ENCODE measurements around the gene PDZD4. TPM values are rescaled to one million over a fixed set of nuclear protein-coding genes. Genes with fewer than 3 reads are reported as not detected.
A peak's percentile ranks its signal among the peaks of the same experiment; 100 is the strongest.

PDZD4 gene
- total and polyA plus RNA-seq, 3 experiments from 2014 or later: 1.3 to 2.3 (median 2.1) TPM

- H3K27ac ChIP-seq (ENCODE audit: low read depth, low read length): no peak overlapping the region
- no peak overlapping the region for H3K4me3 Mint-ChIP-seq
- peaks cover 0 to 21% (median 0%) of the 10 kb centered on the region in 3 donors for H3K36me3 Mint-ChIP-seq
- H3K4me3 ChIP-seq (ENCODE audit: low read length): no peak overlapping the region
- H3K9me3 Mint-ChIP-seq: no peaks in the 10 kb centered on the region
- H3K27me3 Mint-ChIP-seq: peaks cover 0 to 5% of the 10 kb centered on the region in 2 donors
- no peaks in the 10 kb centered on the region for H3K4me1 ChIP-seq (ENCODE audit: insufficient read depth, low read length)
- H3K36me3 ChIP-seq (ENCODE audit: insufficient read depth, low read length): no peaks in the 10 kb centered on the region
- no peak overlapping the region for H3K27ac Mint-ChIP-seq
- H3K27me3 ChIP-seq (ENCODE audit: insufficient read depth, low read length, poor library complexity, severe bottlenecking): no peaks in the 10 kb centered on the region
- POLR2A ChIA-PET: interaction anchor here (0.6 kb wide), 1 partner anchor 100 kb away, joined by 3 read pairs; no protein-coding TSS in a partner anchor
- H3K4me1 Mint-ChIP-seq: peaks cover 0 to 2% (median 0%) of the 10 kb centered on the region in 3 donors
- DNase-seq: no peak
- CTCF ChIA-PET: no interaction called here
- H3K9me3 ChIP-seq (ENCODE audit: low read length): no peaks in the 10 kb centered on the region
Measured at GRCh38 chrX:153782313-153782712, 48.0 kb downstream of the PDZD4 start.

DNA sequence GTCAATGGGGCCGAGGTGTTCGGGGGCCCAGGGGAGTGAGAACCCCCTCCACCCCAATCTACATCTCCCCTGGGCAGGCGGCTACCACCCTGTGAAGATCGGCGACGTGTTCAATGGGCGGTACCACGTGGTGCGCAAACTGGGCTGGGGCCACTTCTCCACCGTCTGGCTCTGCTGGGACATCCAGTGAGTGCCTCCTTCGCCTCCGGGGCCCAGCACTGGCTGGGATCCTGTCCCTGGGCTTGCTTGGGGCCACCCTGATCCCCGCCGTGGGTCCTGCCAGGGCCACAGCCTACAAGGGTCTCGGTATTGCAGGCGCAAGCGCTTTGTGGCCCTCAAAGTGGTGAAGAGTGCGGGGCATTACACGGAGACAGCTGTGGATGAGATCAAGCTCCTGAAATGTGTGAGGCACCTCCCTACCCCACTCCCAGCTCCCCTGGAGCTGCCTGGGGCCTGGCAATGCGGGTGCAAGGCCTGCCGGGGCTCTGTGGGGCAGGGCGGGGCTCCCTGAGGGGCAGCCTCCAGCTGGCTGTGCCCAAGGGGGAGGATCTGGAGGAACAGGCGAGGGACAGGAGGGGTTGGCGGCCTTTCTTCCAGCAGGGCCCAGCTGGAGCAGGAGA lies 48.8 kb downstream of the PDZD4 start:
- no peak overlapping the region for H3K4me3 ChIP-seq (ENCODE audit: low read length)
- DNase-seq: no peak
- Mint-ChIP-seq H3K27me3 (peaks cover 0 to 5% of the 10 kb centered on the region in 2 donors), H3K36me3 (peaks cover 0 to 16% (median 0%) of the 10 kb centered on the region in 3 donors), H3K4me1 (peaks cover 0 to 2% (median 0%) of the 10 kb centered on the region in 3 donors), H3K4me3 (no peak overlapping the region), H3K9me3 (no peaks in the 10 kb centered on the region), H3K27ac (no peak overlapping the region)
- no peaks in the 10 kb centered on the region for H3K27me3 ChIP-seq (ENCODE audit: insufficient read depth, low read length, poor library complexity, severe bottlenecking)
- no peaks in the 10 kb centered on the region for H3K9me3 ChIP-seq (ENCODE audit: low read length)
- no peak overlapping the region for H3K27ac ChIP-seq (ENCODE audit: low read depth, low read length)
- CTCF ChIA-PET: no interaction called here
- H3K4me1 ChIP-seq (ENCODE audit: insufficient read depth, low read length): no peaks in the 10 kb centered on the region
- POLR2A ChIA-PET: no interaction called here
- no peaks in the 10 kb centered on the region for H3K36me3 ChIP-seq (ENCODE audit: insufficient read depth, low read length)

DNA sequence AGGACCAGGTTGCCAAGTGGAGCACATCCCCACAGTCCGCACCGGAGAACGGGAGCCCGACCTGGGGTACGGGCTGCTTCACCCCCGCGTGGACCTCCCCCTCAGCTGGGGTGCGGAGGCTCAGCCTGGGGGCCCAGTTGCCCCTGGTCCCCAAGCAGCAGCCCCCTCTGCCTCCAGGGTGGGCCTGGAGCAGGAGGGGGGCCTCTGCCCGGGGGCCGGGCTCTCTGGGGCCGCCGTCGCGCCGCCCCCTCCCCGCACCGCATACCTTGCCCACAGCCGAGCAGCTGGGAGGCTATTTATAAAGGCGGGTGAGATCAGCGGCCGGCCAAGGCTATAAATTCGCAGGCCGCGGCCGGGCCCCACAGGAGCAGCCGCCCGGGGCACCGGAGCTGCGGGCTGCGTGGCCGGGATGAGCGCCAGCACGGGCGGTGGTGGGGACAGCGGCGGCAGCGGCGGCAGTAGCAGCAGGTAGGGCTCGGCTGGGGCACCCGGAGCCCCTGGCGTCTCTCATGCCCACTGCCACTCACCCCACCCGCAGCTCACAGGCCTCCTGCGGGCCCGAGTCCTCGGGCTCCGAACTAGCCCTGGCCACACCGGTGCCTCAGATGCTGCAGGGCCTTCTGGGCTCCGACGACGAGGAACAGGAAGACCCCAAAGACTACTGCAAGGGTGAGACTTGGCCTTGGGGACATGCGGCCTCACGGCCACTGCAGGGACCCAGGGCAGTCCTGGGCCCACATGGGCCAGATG lies 49.5 kb downstream of the PDZD4 start, which contains the start of gene SRPK3:
TSS of gene SRPK3 (plus strand) at position 364 of the 750 bp plus-strand sequence. CDS start at position 410, 46 bp downstream.
- Histone ChIP-seq H3K4me3 (ENCODE audit: low read length) (no peak within 1 kb of the TSS), H3K9me3 (ENCODE audit: low read length) (no peaks in the 10 kb centered on the region), H3K4me1 (ENCODE audit: insufficient read depth, low read length) (no peaks in the 10 kb centered on the region), H3K27me3 (ENCODE audit: insufficient read depth, low read length, poor library complexity, severe bottlenecking) (no peaks in the 10 kb centered on the region), H3K27ac (ENCODE audit: low read depth, low read length) (no peak within 1 kb of the TSS), H3K36me3 (ENCODE audit: insufficient read depth, low read length) (no peaks in the 10 kb centered on the region)
- Mint-ChIP-seq H3K36me3 (peaks cover 0 to 9% (median 0%) of the 10 kb centered on the region in 3 donors), H3K27me3 (peaks cover 0 to 5% of the 10 kb centered on the region in 2 donors), H3K4me1 (peaks cover 0 to 2% (median 0%) of the 10 kb centered on the region in 3 donors), H3K9me3 (no peaks in the 10 kb centered on the region), H3K27ac (no peak within 1 kb of the TSS), H3K4me3 (no peak within 1 kb of the TSS)
- no peak for DNase-seq
- CTCF ChIA-PET: no interaction called here
- POLR2A ChIA-PET: no interaction called here

DNA sequence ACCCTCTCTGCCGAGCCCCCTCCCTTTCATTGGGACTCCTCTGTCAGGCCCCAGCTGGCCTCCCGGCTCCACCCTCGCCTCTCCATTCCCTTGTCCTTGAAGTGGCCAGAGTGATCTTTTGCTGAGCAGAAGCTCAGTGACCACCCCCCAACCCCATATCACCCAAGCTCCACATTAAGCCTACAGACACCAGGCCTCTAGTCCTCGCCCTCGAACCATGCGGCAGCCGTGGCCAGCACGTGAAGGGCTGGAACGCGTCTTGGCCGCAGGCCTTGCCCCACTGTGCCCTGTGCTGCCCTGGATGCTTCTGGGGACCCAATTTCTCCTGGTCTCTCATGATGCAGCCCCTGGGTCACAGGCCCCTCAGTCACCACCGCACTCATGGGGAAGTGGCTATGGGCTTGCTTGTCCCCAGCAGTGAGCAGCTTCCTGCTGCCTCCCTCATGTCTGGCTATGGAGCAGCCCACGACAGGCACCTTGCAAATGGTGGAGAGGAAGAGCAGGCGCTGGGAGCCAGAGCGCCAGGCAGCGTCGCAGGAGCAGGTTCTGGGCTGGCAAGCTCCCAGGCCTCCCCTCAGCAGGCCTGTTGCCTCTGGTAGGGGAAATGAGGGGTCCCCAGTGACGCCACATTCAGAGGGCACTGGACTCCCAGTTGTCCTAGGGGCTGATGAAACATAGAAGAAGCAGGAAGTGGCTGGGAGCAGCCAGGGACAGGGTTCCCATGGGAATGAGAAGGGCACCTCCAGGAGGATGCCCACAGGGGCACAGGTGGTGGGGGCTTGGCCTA lies 50.3 kb downstream of the PDZD4 start:
- Histone ChIP-seq H3K27ac (ENCODE audit: low read depth, low read length) (no peak overlapping the region), H3K4me1 (ENCODE audit: insufficient read depth, low read length) (no peaks in the 10 kb centered on the region), H3K27me3 (ENCODE audit: insufficient read depth, low read length, poor library complexity, severe bottlenecking) (no peaks in the 10 kb centered on the region), H3K4me3 (ENCODE audit: low read length) (no peak overlapping the region), H3K9me3 (ENCODE audit: low read length) (no peaks in the 10 kb centered on the region), H3K36me3 (ENCODE audit: insufficient read depth, low read length) (no peaks in the 10 kb centered on the region)
- Mint-ChIP-seq H3K27me3 (peaks cover 0 to 5% of the 10 kb centered on the region in 2 donors), H3K36me3 (peaks cover 0 to 5% (median 0%) of the 10 kb centered on the region in 3 donors), H3K4me1 (peaks cover 0 to 2% (median 0%) of the 10 kb centered on the region in 3 donors), H3K9me3 (no peaks in the 10 kb centered on the region), H3K27ac (no peak overlapping the region), H3K4me3 (no peak overlapping the region)
- ChIA-PET CTCF (no interaction called here), POLR2A (no interaction called here)
- DNase-seq: no peak

DNA sequence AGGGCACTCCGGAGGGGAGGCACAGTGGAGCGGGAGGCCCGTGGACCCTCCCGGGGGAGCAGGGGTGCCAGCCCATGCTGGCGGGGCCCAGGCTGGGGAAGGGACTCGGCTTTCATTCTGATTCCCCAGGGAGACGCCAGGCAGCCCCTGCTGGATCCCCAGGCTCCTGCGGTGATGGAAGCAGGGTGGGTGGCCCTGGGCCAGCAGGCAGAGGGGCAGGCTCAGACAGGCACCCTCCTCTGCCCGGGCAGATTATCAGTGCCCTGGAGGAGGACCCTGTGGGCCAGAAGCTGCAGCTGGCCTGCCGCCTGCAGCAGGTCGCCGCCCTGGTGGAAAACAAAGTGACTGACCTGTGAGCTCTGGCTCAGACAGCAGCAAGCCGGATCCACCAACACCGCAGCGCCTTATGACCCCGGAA lies 51.7 kb downstream of the PDZD4 start:
- Histone ChIP-seq H3K4me3 (ENCODE audit: low read length) (no peak overlapping the region), H3K9me3 (ENCODE audit: low read length) (no peaks in the 10 kb centered on the region), H3K27me3 (ENCODE audit: insufficient read depth, low read length, poor library complexity, severe bottlenecking) (no peaks in the 10 kb centered on the region), H3K36me3 (ENCODE audit: insufficient read depth, low read length) (no peaks in the 10 kb centered on the region), H3K27ac (ENCODE audit: low read depth, low read length) (no peak overlapping the region), H3K4me1 (ENCODE audit: insufficient read depth, low read length) (no peaks in the 10 kb centered on the region)
- ChIA-PET CTCF (no interaction called here), POLR2A (no interaction called here)
- Mint-ChIP-seq H3K27ac (peak overlapping the region in 1 of 8 donors; percentile 87), H3K9me3 (no peaks in the 10 kb centered on the region), H3K36me3 (peaks cover 0 to 1% (median 0%) of the 10 kb centered on the region in 3 donors), H3K4me1 (peaks cover 0 to 2% (median 0%) of the 10 kb centered on the region in 3 donors), H3K4me3 (no peak overlapping the region), H3K27me3 (peaks cover 0 to 5% of the 10 kb centered on the region in 2 donors)
- DNase-seq: peak in 1 of 5 donors; percentile 3

DNA sequence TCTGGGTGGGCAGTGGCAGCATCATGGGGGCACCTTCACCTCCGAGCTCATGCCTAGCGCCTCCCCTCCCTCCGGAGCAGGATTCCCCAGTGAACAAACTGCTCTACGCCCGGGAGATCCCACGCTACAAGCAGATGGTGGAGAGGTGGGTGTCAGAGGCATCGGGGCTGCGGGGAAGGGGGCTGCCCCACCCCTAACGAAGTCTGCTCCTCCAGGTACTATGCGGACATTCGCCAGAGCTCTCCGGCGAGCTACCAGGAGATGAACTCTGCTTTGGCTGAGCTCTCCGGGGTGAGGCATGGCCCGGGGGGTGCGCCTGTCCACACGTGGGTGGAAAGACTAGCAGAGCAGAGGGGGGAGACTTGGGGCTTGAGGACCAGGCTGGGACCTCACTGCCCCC lies 52.2 kb downstream of the PDZD4 start:
- Histone ChIP-seq H3K4me3 (ENCODE audit: low read length) (no peak overlapping the region), H3K9me3 (ENCODE audit: low read length) (no peaks in the 10 kb centered on the region), H3K36me3 (ENCODE audit: insufficient read depth, low read length) (no peaks in the 10 kb centered on the region), H3K27me3 (ENCODE audit: insufficient read depth, low read length, poor library complexity, severe bottlenecking) (no peaks in the 10 kb centered on the region), H3K27ac (ENCODE audit: low read depth, low read length) (no peak overlapping the region), H3K4me1 (ENCODE audit: insufficient read depth, low read length) (no peaks in the 10 kb centered on the region)
- Mint-ChIP-seq H3K9me3 (no peaks in the 10 kb centered on the region), H3K36me3 (no peaks in the 10 kb centered on the region), H3K27me3 (peaks cover 0 to 5% of the 10 kb centered on the region in 2 donors), H3K4me1 (peaks cover 0 to 2% (median 0%) of the 10 kb centered on the region in 3 donors), H3K27ac (peak overlapping the region in 1 of 8 donors; percentile 87), H3K4me3 (no peak overlapping the region)
- peak in 1 of 5 donors; percentile 3 for DNase-seq
- ChIA-PET POLR2A (no interaction called here), CTCF (interaction anchor here (1.3 kb wide), 1 partner anchor 9 kb away, joined by 3 read pairs; no protein-coding TSS in a partner anchor)

DNA sequence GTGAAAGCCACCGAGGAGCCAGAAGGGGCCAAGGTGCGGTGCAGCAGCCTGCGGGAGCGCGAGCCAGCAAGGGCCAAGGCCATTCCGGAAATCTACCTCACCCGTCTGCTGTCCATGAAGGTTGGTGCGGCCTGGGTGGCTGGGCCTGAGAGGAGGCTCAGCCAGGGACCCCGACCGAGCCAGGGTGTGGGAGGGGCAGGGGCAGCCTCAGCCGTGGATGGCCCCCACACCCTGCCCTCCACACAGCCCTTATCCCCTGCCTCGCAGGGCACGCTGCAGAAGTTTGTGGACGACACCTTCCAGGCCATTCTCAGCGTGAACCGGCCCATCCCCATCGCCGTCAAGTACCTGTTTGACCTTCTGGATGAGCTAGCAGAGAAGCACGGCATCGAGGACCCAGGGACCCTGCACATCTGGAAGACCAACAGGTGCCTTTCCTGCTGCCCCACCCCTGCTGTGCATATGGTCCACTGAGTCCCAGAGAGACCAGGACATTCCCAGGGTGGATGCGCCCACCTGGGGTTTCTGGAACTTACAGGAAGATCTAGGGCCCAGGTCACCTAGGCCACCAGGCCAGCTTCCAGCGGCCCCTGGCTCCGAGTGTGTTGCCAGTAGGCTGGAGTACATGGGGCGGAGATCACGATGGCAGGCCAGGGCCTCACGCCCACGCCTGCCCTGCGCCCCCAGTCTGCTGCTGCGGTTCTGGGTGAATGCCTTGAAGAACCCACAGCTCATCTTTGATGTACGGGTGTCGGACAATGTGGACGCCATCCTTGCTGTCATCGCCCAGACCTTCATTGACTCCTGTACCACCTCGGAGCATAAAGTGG lies 52.9 kb downstream of the PDZD4 start:
- Histone ChIP-seq H3K4me3 (ENCODE audit: low read length) (no peak overlapping the region), H3K27ac (ENCODE audit: low read depth, low read length) (no peak overlapping the region), H3K27me3 (ENCODE audit: insufficient read depth, low read length, poor library complexity, severe bottlenecking) (no peaks in the 10 kb centered on the region), H3K9me3 (ENCODE audit: low read length) (no peaks in the 10 kb centered on the region), H3K36me3 (ENCODE audit: insufficient read depth, low read length) (no peaks in the 10 kb centered on the region), H3K4me1 (ENCODE audit: insufficient read depth, low read length) (no peaks in the 10 kb centered on the region)
- Mint-ChIP-seq H3K27ac (no peak overlapping the region), H3K36me3 (no peaks in the 10 kb centered on the region), H3K4me1 (peaks cover 0 to 2% (median 0%) of the 10 kb centered on the region in 3 donors), H3K27me3 (peaks cover 0 to 5% of the 10 kb centered on the region in 2 donors), H3K4me3 (no peak overlapping the region), H3K9me3 (no peaks in the 10 kb centered on the region)
- POLR2A ChIA-PET: no interaction called here
- peak in 1 of 5 donors; percentile 16 for DNase-seq
- CTCF ChIA-PET: interaction anchor here (1.3 kb wide), 1 partner anchor 10 kb away, joined by 3 read pairs; no protein-coding TSS in a partner anchor

Measured in CD8-positive, alpha-beta memory T cell (primary cell).